ENCODE results near the gene GALNT9.

DNA sequence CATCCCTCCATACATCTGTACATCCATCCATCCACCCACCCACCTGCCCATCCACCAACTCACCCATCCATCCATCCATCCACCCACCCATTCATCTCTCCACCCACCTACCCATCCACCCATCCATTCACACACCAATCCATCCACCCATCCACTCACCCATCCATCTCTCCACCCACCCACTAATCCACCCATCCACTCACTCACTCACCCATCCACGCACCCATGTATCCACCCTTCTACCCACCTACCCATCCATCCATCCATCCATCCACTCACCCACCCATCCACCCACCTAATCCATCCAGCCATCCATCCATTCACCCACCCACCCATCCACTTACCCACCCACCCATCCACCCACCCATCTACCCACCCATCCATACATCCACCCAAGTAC, 16.2 kb downstream of the GALNT9 start:
- no peak for TF ChIP-seq EZH2 (IDR thresholded peaks at IDR 0.05; ENCODE audit: low read length, missing control alignments)
- TF ChIP-seq, protein P1, sequence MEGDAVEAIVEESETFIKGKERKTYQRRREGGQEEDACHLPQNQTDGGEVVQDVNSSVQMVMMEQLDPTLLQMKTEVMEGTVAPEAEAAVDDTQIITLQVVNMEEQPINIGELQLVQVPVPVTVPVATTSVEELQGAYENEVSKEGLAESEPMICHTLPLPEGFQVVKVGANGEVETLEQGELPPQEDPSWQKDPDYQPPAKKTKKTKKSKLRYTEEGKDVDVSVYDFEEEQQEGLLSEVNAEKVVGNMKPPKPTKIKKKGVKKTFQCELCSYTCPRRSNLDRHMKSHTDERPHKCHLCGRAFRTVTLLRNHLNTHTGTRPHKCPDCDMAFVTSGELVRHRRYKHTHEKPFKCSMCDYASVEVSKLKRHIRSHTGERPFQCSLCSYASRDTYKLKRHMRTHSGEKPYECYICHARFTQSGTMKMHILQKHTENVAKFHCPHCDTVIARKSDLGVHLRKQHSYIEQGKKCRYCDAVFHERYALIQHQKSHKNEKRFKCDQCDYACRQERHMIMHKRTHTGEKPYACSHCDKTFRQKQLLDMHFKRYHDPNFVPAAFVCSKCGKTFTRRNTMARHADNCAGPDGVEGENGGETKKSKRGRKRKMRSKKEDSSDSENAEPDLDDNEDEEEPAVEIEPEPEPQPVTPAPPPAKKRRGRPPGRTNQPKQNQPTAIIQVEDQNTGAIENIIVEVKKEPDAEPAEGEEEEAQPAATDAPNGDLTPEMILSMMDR (conservative IDR thresholded peaks at IDR 0.05 in 1 of 2, IDR thresholded peaks at IDR 0.05 in 1 of 2; ENCODE audit: low read depth in 1 of 2, low read length in 2 of 2) = no peak
